H1 (cell line): ENCODE measurements around the gene TRABD2A. TPM values are rescaled to one million over a fixed set of nuclear protein-coding genes. Genes with fewer than 3 reads are reported as not detected.
"Not testable (repeated sequence)": the region's sequence is repeated elsewhere in the genome, so short reads cannot be mapped to it uniquely, and the experiment has no call there.

Experiments
- CTCF ChIA-PET: fragments of 300-600 bp; sonication (Branson Sonifier 250); formaldehyde crosslinking; loops from one replicate; lab custom pipeline; 2021; ENCODE audit not compliant: partially characterized antibody; lab: Charles Lee
- POLR2A ChIA-PET: fragments of 300-600 bp; sonication (Branson Sonifier 250); formaldehyde crosslinking; loops from one replicate; lab custom pipeline; 2021; ENCODE audit warnings: inconsistent platforms; ENCODE audit not compliant: partially characterized antibody; lab: Charles Lee
- DNase-seq, 2 experiments: peaks; one replicate each; pipeline versions ENCODE4 v3.0.0 to v3.0.0-alpha.2; 2010 to 2022; ENCODE audit warnings: low spot score in 2 of 2, low read depth in 1 of 2, mixed read lengths in 1 of 2
- FAIRE-seq: peaks from 2 replicates; lab custom pipeline; 2011; peaks lifted over from hg19 to GRCh38; lab: Jason Lieb, UNC
- H2AFZ ChIP-seq: 2 replicates; pipeline ENCODE4 v1.8.1; 2012; ENCODE audit warnings: low read length, inconsistent platforms
- H2AK5ac ChIP-seq: 2 replicates; pipeline ENCODE4 v1.6.1; 2013; ENCODE audit warnings: low read depth, low read length
- H2BK120ac ChIP-seq: replicated peaks from 2 replicates; pipeline ENCODE3; 2013; ENCODE audit warnings: low read depth, low read length, inconsistent platforms
- H2BK12ac ChIP-seq: 2 replicates; pipeline ENCODE4 v1.6.1; 2013; ENCODE audit warnings: low read depth, low read length
- H2BK15ac ChIP-seq: 2 replicates; pipeline ENCODE4 v1.6.1; 2013; ENCODE audit warnings: low read length
- H2BK20ac ChIP-seq: 2 replicates; pipeline ENCODE4 v1.6.1; 2013; ENCODE audit warnings: low read length
- H2BK5ac ChIP-seq: 2 replicates; pipeline ENCODE4 v1.6.1; 2013; ENCODE audit warnings: low read depth, low read length
- H3K14ac ChIP-seq: 2 replicates; pipeline ENCODE4 v1.6.1; 2013; ENCODE audit warnings: inconsistent platforms; ENCODE audit not compliant: insufficient read length
- H3K18ac ChIP-seq: 2 replicates; pipeline ENCODE4 v1.6.1; 2013; ENCODE audit warnings: low read length; ENCODE audit errors: extremely low read depth
- H3K23ac ChIP-seq: 2 replicates; pipeline ENCODE4 v1.6.1; 2013; ENCODE audit warnings: inconsistent platforms; ENCODE audit not compliant: insufficient read length
- H3K23me2 ChIP-seq: 2 replicates; pipeline ENCODE4 v1.6.1; 2013; ENCODE audit warnings: low read depth, low read length
- H3K27ac ChIP-seq: 2 replicates; pipeline ENCODE4 v1.6.1; 2011; ENCODE audit warnings: low read depth, low read length, inconsistent platforms
- H3K27me3 ChIP-seq, 4 experiments: replicated peaks in 1 of 4; 1 replicate in 1 of 4; 2 replicates in 3 of 4; pipeline versions ENCODE4 v1.6.1 to v1.8.1; 2011 to 2013; ENCODE audit warnings: low read length in 3 of 4, mild to moderate bottlenecking in 3 of 4, inconsistent platforms in 2 of 4, mixed read lengths in 2 of 4, moderate library complexity in 1 of 4; ENCODE audit not compliant: control insufficient read depth in 3 of 4, insufficient read depth in 3 of 4; ENCODE audit errors: extremely low read depth in 1 of 4
- H3K36me3 ChIP-seq, 4 experiments: 2 replicates each; pipeline versions ENCODE4 v1.6.1 to v1.8.1; 2011 to 2013; ENCODE audit warnings: mild to moderate bottlenecking in 4 of 4, low read length in 3 of 4, moderate library complexity in 2 of 4, control low read depth in 1 of 4, inconsistent platforms in 1 of 4; ENCODE audit not compliant: insufficient read depth in 4 of 4, control insufficient read depth in 2 of 4
- H3K4ac ChIP-seq: replicated peaks from 2 replicates; pipeline ENCODE3; 2013; ENCODE audit warnings: low read length, low read depth, mixed read lengths, inconsistent platforms; ENCODE audit not compliant: insufficient read length
- H3K4me1 ChIP-seq, 4 experiments: replicated peaks in 1 of 4; 1 replicate in 1 of 4; 2 replicates in 3 of 4; pipeline versions ENCODE4 v1.6.1 to v1.8.1; 2011 to 2013; ENCODE audit warnings: low read length in 3 of 4, inconsistent platforms in 2 of 4, mixed read lengths in 1 of 4; ENCODE audit not compliant: insufficient read depth in 4 of 4, control insufficient read depth in 3 of 4
- H3K4me2 ChIP-seq, 2 experiments: 2 replicates each; pipeline versions ENCODE4 v1.6.1 to v1.8.1; 2011 to 2013; ENCODE audit warnings: low read depth in 2 of 2, low read length in 2 of 2, control low read depth in 1 of 2, inconsistent platforms in 1 of 2, mild to moderate bottlenecking in 1 of 2; ENCODE audit not compliant: insufficient read depth in 1 of 2
- H3K4me3 ChIP-seq, 4 experiments: fragments of 200-600, 300-600 bp in 1 of 4; sonication (generic), shearing (Covaris generic), sonication (Bioruptor Twin) in 1 of 4; 2 replicates each; pipeline versions ENCODE4 v1.5.1 to v1.8.1; 2011 to 2016; ENCODE audit warnings: low read length in 4 of 4, low read depth in 3 of 4, control low read depth in 2 of 4, inconsistent platforms in 2 of 4, mild to moderate bottlenecking in 2 of 4, mixed read lengths in 1 of 4, moderate library complexity in 1 of 4; ENCODE audit not compliant: insufficient read depth in 2 of 4; ENCODE audit errors: extremely low read depth in 1 of 4
- H3K56ac ChIP-seq: replicated peaks from 2 replicates; pipeline ENCODE3; 2013; ENCODE audit warnings: low read depth, mild to moderate bottlenecking, mixed read lengths, low read length, inconsistent platforms; ENCODE audit not compliant: insufficient read length
- H3K79me1 ChIP-seq: 2 replicates; pipeline ENCODE4 v1.6.1; 2013; ENCODE audit warnings: low read depth, low read length, control low read depth
- H3K79me2 ChIP-seq, 2 experiments: 2 replicates each; pipeline versions ENCODE4 v1.6.1 to v1.8.1; 2012 to 2013; ENCODE audit warnings: low read length in 2 of 2, mild to moderate bottlenecking in 2 of 2, inconsistent platforms in 1 of 2; ENCODE audit not compliant: insufficient read depth in 2 of 2, control insufficient read depth in 1 of 2
- H3K9ac ChIP-seq, 4 experiments: replicated peaks in 1 of 4; 1 replicate in 1 of 4; 2 replicates in 3 of 4; pipeline versions ENCODE4 v1.6.1 to v1.8.1; 2011 to 2013; ENCODE audit warnings: low read depth in 3 of 4, low read length in 3 of 4, control low read depth in 2 of 4, mild to moderate bottlenecking in 2 of 4, moderate library complexity in 2 of 4, inconsistent platforms in 1 of 4; ENCODE audit errors: extremely low read depth in 1 of 4
- H3K9me3 ChIP-seq, 2 experiments: 2 replicates each; pipeline versions ENCODE4 v1.6.1 to v1.8.1; 2012 to 2013; ENCODE audit warnings: mild to moderate bottlenecking in 2 of 2, moderate library complexity in 2 of 2, control low read depth in 1 of 2, inconsistent platforms in 1 of 2, low read depth in 1 of 2, low read length in 1 of 2, mixed read lengths in 1 of 2; ENCODE audit not compliant: insufficient read depth in 2 of 2
- H4K20me1 ChIP-seq, 2 experiments: replicated peaks in 1 of 2; 2 replicates each; pipeline versions ENCODE3 to v1.8.1; 2011 to 2013; ENCODE audit warnings: inconsistent platforms in 2 of 2, low read length in 2 of 2, mild to moderate bottlenecking in 1 of 2; ENCODE audit not compliant: insufficient read depth in 2 of 2, control insufficient read depth in 1 of 2
- H4K5ac ChIP-seq: 2 replicates; pipeline ENCODE4 v1.6.1; 2013; ENCODE audit warnings: low read length, low read depth, mixed read lengths, inconsistent platforms; ENCODE audit not compliant: insufficient read length
- H4K8ac ChIP-seq: 2 replicates; pipeline ENCODE4 v1.8.0; 2013; ENCODE audit warnings: mild to moderate bottlenecking, moderate library complexity, low read length, inconsistent platforms; ENCODE audit not compliant: insufficient read depth; ENCODE audit errors: extremely low read depth
- H4K91ac ChIP-seq: replicated peaks from 2 replicates; pipeline ENCODE3; 2013; ENCODE audit warnings: low read length, mixed read lengths, inconsistent platforms; ENCODE audit not compliant: insufficient read length
- WGBS, 2 experiments: shearing (Covaris generic) in 1 of 2; methylation state at CpG; one replicate each; pipeline versions ENCODE4 v1.1.6 to v1.1.7; 2013 to 2015; ENCODE audit warnings: low lambda C conversion rate in 2 of 2, mixed read lengths in 2 of 2, inconsistent platforms in 1 of 2, low coverage in 1 of 2, missing lambda C conversion rate in 1 of 2; ENCODE audit not compliant: insufficient replicate concordance in 2 of 2, insufficient coverage in 1 of 2, insufficient read length in 1 of 2; ENCODE audit errors: extremely low coverage in 1 of 2, missing lambda C conversion rate in 1 of 2; 5-methylcytosine and 5-hydroxymethylcytosine counted together
- polyA plus RNA-seq, 7 experiments: library from polyadenylated mRNA; depleted of rRNA in 3 of 7; stranded (reverse) in 5 of 7; unstranded in 2 of 7; fragments of >200 nt in 5 of 7; fragments of 200-250 nt in 2 of 7; gene quantifications; 1 replicate in 5 of 7; 2 replicates in 1 of 7; 4 replicates in 1 of 7; pipeline versions ENCODE4 v1.2.1 to v1.2.3, GENCODE V29; 2011 to 2013; ENCODE audit warnings: missing spikeins in 2 of 7, mixed read lengths in 2 of 7
- total RNA-seq: library from RNA; stranded (reverse); fragmentation: NEBNext Ultra II Directional; extraction: Animal tissue kit (Norgen Biotek cat#: 25700); gene quantifications from 2 replicates; pipeline ENCODE4 v1.2.1, GENCODE V29; 2021

Gene TRABD2A
- total and polyA plus RNA-seq, 2 of the 8 experiments (the other 6 are each of a cell fraction or from before 2014, with no cell fraction given): 17.3 to 18.6 TPM

- H2BK12ac ChIP-seq, H3K36me3 ChIP-seq, H2BK20ac ChIP-seq, H3K23me2 ChIP-seq, H3K4ac ChIP-seq, H3K79me2 ChIP-seq, POLR2A ChIA-PET, H3K27me3 ChIP-seq, H3K56ac ChIP-seq, H2BK120ac ChIP-seq, H3K4me3 ChIP-seq, H3K79me1 ChIP-seq, H3K18ac ChIP-seq, H4K8ac ChIP-seq, DNase-seq, H4K91ac ChIP-seq, H3K4me2 ChIP-seq, CTCF ChIA-PET, H3K4me1 ChIP-seq, H2AK5ac ChIP-seq, H2BK15ac ChIP-seq, H2AFZ ChIP-seq, H3K14ac ChIP-seq, H4K20me1 ChIP-seq, H3K9me3 ChIP-seq, H3K27ac ChIP-seq, H2BK5ac ChIP-seq, H3K23ac ChIP-seq, H4K5ac ChIP-seq, FAIRE-seq, H3K9ac ChIP-seq: not testable (repeated sequence)
- WGBS, 2 experiments: 97% methylated on average over 11 of the region's 24 CpGs; no CpG with 5 or more reads in 1 of the 2 experiments
These were observed 34.8 kb upstream of the TRABD2A start for GRCh38 chr2:84915675-84916074.
